GM12878 (cell line): Measurements from ENCODE around the gene NCOA6. TPM values are rescaled to one million over a fixed set of nuclear protein-coding genes. Genes with fewer than 3 reads are reported as not detected.

Experiments
- ATAC-seq: fragments of 200-7000 bp; cut with Tn5 transposase; 3 replicates; pipeline ENCODE4 v1.9.1; 2020; ENCODE audit warnings: mild to moderate bottlenecking, moderate library complexity
- BruUV-seq: library from RNA; stranded (reverse); fragments of 400-500 nt; replicated peaks from 2 replicates; lab custom pipeline; 2021; lab: Mats Ljungman, UMichigan
- CTCF ChIA-PET: fragments of 300-600 bp; sonication (Branson Sonifier 250); formaldehyde crosslinking; extraction: SDS; loops from one replicate; lab custom pipeline; 2021; ENCODE audit warnings: inconsistent platforms; lab: Yijun Ruan, JAX
- POLR2A ChIA-PET: fragments of 350-600 bp; formaldehyde crosslinking; extraction: SDS; loops from one replicate; lab custom pipeline; 2021; ENCODE audit warnings: inconsistent platforms; lab: Charles Lee
- RAD21 ChIA-PET: fragments of 300-600 bp; sonication (Branson Sonifier 250); formaldehyde crosslinking; loops from one replicate; lab custom pipeline; 2023; ENCODE audit warnings: antibody characterized with exemption; ENCODE audit not compliant: unreplicated experiment; lab: Charles Lee
- SMC1A ChIA-PET: fragments of 300-600 bp; sonication (Branson Sonifier 250); formaldehyde crosslinking; loops from one replicate; lab custom pipeline; 2023; ENCODE audit not compliant: unreplicated experiment, uncharacterized antibody; lab: Charles Lee
- DNase-seq: peaks from one replicate; pipeline ENCODE4 v3.0.0-alpha.2; 2011; ENCODE audit warnings: low read depth, low spot score
- FAIRE-seq: peaks from 3 replicates; lab custom pipeline; 2011; peaks lifted over from hg19 to GRCh38; lab: Jason Lieb, UNC
- H2AFZ ChIP-seq: 2 replicates; pipeline ENCODE4 v1.6.0; 2011; ENCODE audit warnings: low read depth, low read length, control low read depth; ENCODE audit not compliant: control insufficient read depth
- H3K27ac ChIP-seq: 2 replicates; pipeline ENCODE4 v1.5.1; 2011; ENCODE audit warnings: control low read depth; ENCODE audit not compliant: control insufficient read depth, insufficient read depth
- H3K27me3 ChIP-seq, 2 experiments: replicated peaks in 1 of 2; 2 replicates each; pipeline versions ENCODE4 v1.6.0 to v1.6.1; 2011; ENCODE audit warnings: low read length in 1 of 2; ENCODE audit not compliant: control insufficient read depth in 2 of 2, insufficient read depth in 2 of 2
- H3K36me3 ChIP-seq, 2 experiments: 2 replicates each; pipeline ENCODE4 v1.5.1; 2011; ENCODE audit warnings: low read length in 1 of 2; ENCODE audit not compliant: control insufficient read depth in 2 of 2, insufficient read depth in 2 of 2
- H3K4me1 ChIP-seq: 2 replicates; pipeline ENCODE4 v1.6.1; 2011; ENCODE audit warnings: mild to moderate bottlenecking, low read length, moderate library complexity, mixed read lengths; ENCODE audit not compliant: control insufficient read depth, insufficient read depth
- H3K4me2 ChIP-seq: 2 replicates; pipeline ENCODE4 v1.6.0; 2011; ENCODE audit warnings: control low read depth; ENCODE audit not compliant: control insufficient read depth, insufficient read depth
- H3K4me3 ChIP-seq: fragments of 200-600 bp; sonication (generic); 2 replicates; pipeline ENCODE4 v1.5.1; 2016
- H3K79me2 ChIP-seq: 2 replicates; pipeline ENCODE4 v1.6.0; 2011; ENCODE audit warnings: low read length; ENCODE audit not compliant: control insufficient read depth, insufficient read depth
- H3K9ac ChIP-seq: 2 replicates; pipeline ENCODE4 v1.8.0; 2011; ENCODE audit warnings: low read length, control low read depth, mixed read lengths; ENCODE audit not compliant: control insufficient read depth, insufficient read depth
- H3K9me3 ChIP-seq: replicated peaks from 3 replicates; pipeline ENCODE4 v1.5.1; 2011; ENCODE audit warnings: mild to moderate bottlenecking, low read length; ENCODE audit not compliant: control insufficient read depth, insufficient read depth
- H4K20me1 ChIP-seq: 2 replicates; pipeline ENCODE4 v1.6.0; 2011; ENCODE audit not compliant: control insufficient read depth, insufficient read depth
- CREM ChIP-seq: IDR thresholded peaks from 2 replicates; pipeline ENCODE4 v1.6.1; 2014; ENCODE audit warnings: antibody characterized with exemption, low read depth
- GATAD2B ChIP-seq: fragments of 450-650 bp; conservative IDR thresholded peaks from 2 replicates; pipeline ENCODE4 v1.6.1; 2017; ENCODE audit warnings: low read depth, mild to moderate bottlenecking, moderate library complexity
- RAD51 ChIP-seq: fragments of 450-650 bp; IDR thresholded peaks from 2 replicates; pipeline ENCODE4 v1.6.1; 2016; ENCODE audit warnings: moderate library complexity, mild to moderate bottlenecking, inconsistent platforms
- ZNF217 ChIP-seq: fragments of 450-650 bp; IDR thresholded peaks from 2 replicates; pipeline ENCODE4 v1.6.1; 2017; ENCODE audit warnings: antibody characterized with exemption, mild to moderate bottlenecking
- ZNF687 ChIP-seq: fragments of 450-650 bp; IDR thresholded peaks from 2 replicates; pipeline ENCODE4 v1.6.1; 2017; ENCODE audit warnings: mild to moderate bottlenecking, moderate library complexity
- WGBS: methylation state at CpG from one replicate; pipeline ENCODE4 v1.1.6; 2016; ENCODE audit warnings: low lambda C conversion rate; ENCODE audit not compliant: insufficient replicate concordance, insufficient coverage; ENCODE audit errors: missing lambda C conversion rate; 5-methylcytosine and 5-hydroxymethylcytosine counted together
- in situ Hi-C: fragments of 300-500 bp; cut with MboI; formaldehyde crosslinking; loops from 9 replicates; pipeline ENCODE4 v1.14.3; 2018; ENCODE audit warnings: mixed read lengths
- intact Hi-C: fragments of 100-400 bp; cut with micrococcal nuclease; formaldehyde crosslinking; loops from one replicate; pipeline ENCODE4 v1.14.2; 2022; ENCODE audit not compliant: unreplicated experiment
- polyA plus RNA-seq, 11 experiments: library from polyadenylated mRNA; depleted of rRNA in 4 of 11; unstranded in 6 of 11; stranded (reverse) in 5 of 11; fragments of >200 nt; fragmentation: Nextera tagmentation in 4 of 11; fragmentation: Illumina TruSeq in 1 of 11; extraction: Ambion mirVana in 4 of 11; extraction: Trizol in 1 of 11; gene quantifications; 1 replicate in 1 of 11; 2 replicates in 10 of 11; pipeline versions ENCODE4 v1.2.1 to v1.2.3, GENCODE V29; 2011 to 2016; ENCODE audit warnings: inconsistent platforms in 2 of 11, missing spikeins in 2 of 11, low read depth in 1 of 11
- total RNA-seq, 4 experiments: library from RNA; depleted of rRNA in 3 of 4; stranded (reverse); fragments of >200 nt in 3 of 4; fragmentation: Illumina TruSeq in 1 of 4; extraction: Trizol in 1 of 4; gene quantifications; 2 replicates each; pipeline versions ENCODE4 v1.2.1 to v1.2.3, GENCODE V29; 2013 to 2021

The NCOA6 gene
- total and polyA plus RNA-seq, 10 of the 15 experiments (the other 5 are each of a cell fraction or from before 2014, with no cell fraction given): 6.1 to 20.6 (median 12.6) TPM

- H3K36me3 ChIP-seq: peaks cover under 1 to 8% of the 10 kb centered on the region in 2 experiments; a peak in 3 of 4 replicates
- H3K4me3 ChIP-seq: no peak overlapping the region; the same call in 1 of the 2 replicates
- no TSS peak for BruUV-seq
- intact Hi-C loops: no loop called here
- H3K27me3 ChIP-seq: no peaks in the 10 kb centered on the region
- H3K4me2 ChIP-seq: peak overlapping the region; percentile 78
- 64% methylated on average over 2 of the region's 2 CpGs for WGBS
- H2AFZ ChIP-seq: no peak overlapping the region
- ATAC-seq (peak; percentile 49), FAIRE-seq (no peak), DNase-seq (no peak)
- RAD21 ChIA-PET: interaction anchor here (0.6 to 2.7 kb wide), 14 partner anchors 9 to 204 kb away, joined by 3 to 25 read pairs (median 5); partner anchors contain the start of genes DYNLRB1 and TP53INP2
- H3K4me1 ChIP-seq: peaks cover 37% of the 10 kb centered on the region
- TF ChIP-seq GATAD2B: no peak
- TF ChIP-seq RAD51: 0 out of 2 replicates have a peak, but pooled peaks have one; percentile 9
- TF ChIP-seq CREM: peak; percentile 13; the same call in 1 of the 2 replicates
- peak; percentile 59 for TF ChIP-seq ZNF687
- TF ChIP-seq ZNF217: 0 out of 2 replicates have a peak, but pooled peaks have one; percentile 15
- H3K27ac ChIP-seq: peak overlapping the region; percentile 79
- H4K20me1 ChIP-seq: no peaks in the 10 kb centered on the region
- H3K79me2 ChIP-seq: no peaks in the 10 kb centered on the region
- CTCF ChIA-PET: interaction anchor here (0.5 to 2.7 kb wide), 12 partner anchors 8 to 697 kb away, joined by 3 to 31 read pairs (median 6); no protein-coding TSS in a partner anchor
- POLR2A ChIA-PET: interaction anchor here (0.8 to 2.9 kb wide), 8 partner anchors 9 to 418 kb away, joined by 5 to 18 read pairs (median 6); partner anchors contain the start of gene TP53INP2
- SMC1A ChIA-PET: interaction anchor here (0.5 to 3.7 kb wide), 22 partner anchors 9 to 830 kb away, joined by 3 to 41 read pairs (median 4); no protein-coding TSS in a partner anchor
- no peaks in the 10 kb centered on the region for H3K9me3 ChIP-seq
- peak overlapping the region; percentile 13; the same call in 1 of the 2 replicates for H3K9ac ChIP-seq
- in situ Hi-C loops: no loop called here
Measured at GRCh38 chr20:34720266-34720665, 105.2 kb downstream of the NCOA6 start.
